DOHH2 (cell line): Measurements from ENCODE around the gene LRRC10.

Experiments
- H3F3A ChIP-seq: fragments of 200-600 bp; sonication (generic), shearing (Covaris generic); 2 replicates; pipeline ENCODE4 v1.6.0; 2016; ENCODE audit warnings: antibody characterized with exemption, mild to moderate bottlenecking; ENCODE audit not compliant: control insufficient read depth, insufficient read depth
- H3K27ac ChIP-seq: fragments of 200-600 bp; sonication (generic); 2 replicates; pipeline ENCODE4 v1.5.1; 2014; ENCODE audit warnings: low read depth, mild to moderate bottlenecking, low read length, moderate library complexity
- H3K27me3 ChIP-seq: fragments of 200-600 bp; sonication (generic); 2 replicates; pipeline ENCODE4 v1.6.1; 2014; ENCODE audit warnings: mild to moderate bottlenecking, low read length, mixed read lengths; ENCODE audit not compliant: control insufficient read depth
- H3K36me3 ChIP-seq: fragments of 200-600 bp; sonication (generic); 2 replicates; pipeline ENCODE4 v1.6.1; 2014; ENCODE audit warnings: mild to moderate bottlenecking, low read length, moderate library complexity, mixed read lengths; ENCODE audit not compliant: control insufficient read depth
- H3K4me1 ChIP-seq: fragments of 200-600 bp; sonication (generic); 2 replicates; pipeline ENCODE4 v1.6.1; 2014; ENCODE audit warnings: mild to moderate bottlenecking, low read length, mixed read lengths; ENCODE audit not compliant: control insufficient read depth
- H3K4me2 ChIP-seq: fragments of 200-600 bp; sonication (generic); 2 replicates; pipeline ENCODE4 v1.6.0; 2014; ENCODE audit warnings: mild to moderate bottlenecking, low read length, moderate library complexity
- H3K4me3 ChIP-seq: fragments of 200-600 bp; sonication (generic); 2 replicates; pipeline ENCODE4 v1.5.1; 2014; ENCODE audit warnings: mild to moderate bottlenecking, low read length, mixed read lengths
- H3K79me2 ChIP-seq: fragments of 200-600 bp; sonication (generic); 2 replicates; pipeline ENCODE4 v1.6.1; 2014; ENCODE audit warnings: mild to moderate bottlenecking, low read length, mixed read lengths; ENCODE audit not compliant: control insufficient read depth
- H3K9me2 ChIP-seq: fragments of 200-600 bp; sonication (generic); replicated peaks from 2 replicates; pipeline ENCODE4 v1.6.1; 2014; ENCODE audit warnings: mild to moderate bottlenecking, low read length, mixed read lengths; ENCODE audit not compliant: control insufficient read depth
- H3K9me3 ChIP-seq: fragments of 200-600 bp; sonication (generic); 2 replicates; pipeline ENCODE4 v1.6.1; 2014; ENCODE audit warnings: antibody characterized with exemption, low read length, mixed read lengths; ENCODE audit not compliant: control insufficient read depth, insufficient read depth
- H4K20me1 ChIP-seq: fragments of 200-600 bp; sonication (generic); 2 replicates; pipeline ENCODE4 v1.6.0; 2014; ENCODE audit warnings: low read depth, mild to moderate bottlenecking, antibody characterized with exemption, low read length, moderate library complexity; ENCODE audit not compliant: control insufficient read depth, insufficient read depth
- CTCF ChIP-seq: fragments of 200-600 bp; sonication (generic); IDR thresholded peaks from one replicate; pipeline ENCODE4 v1.5.1; 2014; ENCODE audit warnings: antibody characterized with exemption, mild to moderate bottlenecking, low read depth, low read length; ENCODE audit not compliant: poor library complexity, severe bottlenecking
- EZH2phosphoT487 ChIP-seq: fragments of 200-600 bp; sonication (generic); IDR thresholded peaks from 2 replicates; pipeline ENCODE4 v1.6.1; 2017; ENCODE audit warnings: borderline replicate concordance, mild to moderate bottlenecking, antibody characterized with exemption, low read length, moderate library complexity, mixed read lengths

The LRRC10 gene

GRCh38 chr12:69645031-69645430 lies 34.3 kb upstream of the LRRC10 start:
- H3K4me2 ChIP-seq, result no peak overlapping the region
- peaks cover 5% of the 10 kb centered on the region; the same call in 1 of the 2 replicates for H3K27me3 ChIP-seq
- no peaks in the 10 kb centered on the region for H3K79me2 ChIP-seq
- H3K4me3 ChIP-seq, result no peak overlapping the region
- no peaks in the 10 kb centered on the region for H3K9me2 ChIP-seq
- H3K4me1 ChIP-seq, result no peaks in the 10 kb centered on the region
- no peaks in the 10 kb centered on the region for H3K9me3 ChIP-seq
- no peak overlapping the region for H3K27ac ChIP-seq
- no peaks in the 10 kb centered on the region for H3F3A ChIP-seq
- TF ChIP-seq CTCF (no peak), EZH2phosphoT487 (no peak)
- H4K20me1 ChIP-seq, result no peaks in the 10 kb centered on the region
- no peaks in the 10 kb centered on the region for H3K36me3 ChIP-seq

- H3K4me2 ChIP-seq, result no peak overlapping the region
- no peaks in the 10 kb centered on the region for H3K79me2 ChIP-seq
- no peaks in the 10 kb centered on the region for H3K4me1 ChIP-seq
- no peaks in the 10 kb centered on the region for H3K9me2 ChIP-seq
- no peaks in the 10 kb centered on the region for H3K9me3 ChIP-seq
- H3K4me3 ChIP-seq, result no peak overlapping the region
- H4K20me1 ChIP-seq, result no peaks in the 10 kb centered on the region
- peaks cover 3% of the 10 kb centered on the region; the same call in 1 of the 2 replicates for H3K27me3 ChIP-seq
- no peak for TF ChIP-seq CTCF
- TF ChIP-seq EZH2phosphoT487, result no peak
- no peaks in the 10 kb centered on the region for H3F3A ChIP-seq
- H3K36me3 ChIP-seq, result no peaks in the 10 kb centered on the region
- H3K27ac ChIP-seq, result no peak overlapping the region
Measured at GRCh38 chr12:69644511-69644910, 33.8 kb upstream of the LRRC10 start.

GRCh38 chr12:69642531-69642930 lies 31.8 kb upstream of the LRRC10 start:
- H3K4me3 ChIP-seq, result no peak overlapping the region
- TF ChIP-seq EZH2phosphoT487 (no peak), CTCF (no peak)
- H3K27me3 ChIP-seq, result 0 out of 2 replicates have a peak, but pooled peaks cover 3% of the 10 kb centered on the region
- H4K20me1 ChIP-seq, result no peaks in the 10 kb centered on the region
- H3K4me1 ChIP-seq, result no peaks in the 10 kb centered on the region
- H3K27ac ChIP-seq, result no peak overlapping the region
- H3K4me2 ChIP-seq, result no peak overlapping the region
- H3K79me2 ChIP-seq, result no peaks in the 10 kb centered on the region
- H3K9me2 ChIP-seq, result no peaks in the 10 kb centered on the region
- H3K36me3 ChIP-seq, result no peaks in the 10 kb centered on the region
- H3F3A ChIP-seq, result no peaks in the 10 kb centered on the region
- no peaks in the 10 kb centered on the region for H3K9me3 ChIP-seq
